DOHH2 (cell line): ENCODE data around the gene GPATCH8.

Experiments
- CTCF ChIP-seq: fragments of 200-600 bp; sonication (generic); IDR thresholded peaks from one replicate; pipeline ENCODE4 v1.5.1; 2014; ENCODE audit warnings: antibody characterized with exemption, mild to moderate bottlenecking, low read depth, low read length; ENCODE audit not compliant: poor library complexity, severe bottlenecking
- EZH2phosphoT487 ChIP-seq: fragments of 200-600 bp; sonication (generic); IDR thresholded peaks from 2 replicates; pipeline ENCODE4 v1.6.1; 2017; ENCODE audit warnings: borderline replicate concordance, mild to moderate bottlenecking, antibody characterized with exemption, low read length, moderate library complexity, mixed read lengths

- no peak for TF ChIP-seq CTCF
- TF ChIP-seq EZH2phosphoT487: no peak
Observed at GRCh38 chr17:44396946-44397345, 106.3 kb downstream of the GPATCH8 start.
